Measurements from ENCODE around the gene ZBTB7C. TPM values are rescaled to one million over a fixed set of nuclear protein-coding genes. Genes with fewer than 3 reads are reported as not detected.

The ZBTB7C gene
- total RNA-seq, 1 donor from 2014 or later, result 1.0 TPM

- no peaks in the 10 kb centered on the region for H3K36me3 Mint-ChIP-seq (ENCODE audit: low read depth)
- H3K4me1 Mint-ChIP-seq (ENCODE audit: low read depth), result no peaks in the 10 kb centered on the region
- H3K27me3 Mint-ChIP-seq (ENCODE audit: insufficient read depth), result peaks cover 3% of the 10 kb centered on the region
- no peaks in the 10 kb centered on the region for H3K9me3 Mint-ChIP-seq
- H3K4me3 Mint-ChIP-seq, result no peak overlapping the region
- no peak for DNase-seq (ENCODE audit: low spot score)
- H3K27ac Mint-ChIP-seq, result no peak overlapping the region
- intact Hi-C loops (cut with micrococcal nuclease), result no loop called here
These were observed 324.3 kb downstream of the ZBTB7C start for GRCh38 chr18:48084858-48085257.

GRCh38 chr18:48084041-48084757 is 325.0 kb downstream of the ZBTB7C start:
- H3K27ac Mint-ChIP-seq, result no peak overlapping the region
- H3K27me3 Mint-ChIP-seq (ENCODE audit: insufficient read depth), result peaks cover 3% of the 10 kb centered on the region
- H3K4me3 Mint-ChIP-seq, result no peak overlapping the region

GRCh38 chr18:48080546-48080945 is 328.6 kb downstream of the ZBTB7C start:
- H3K27me3 Mint-ChIP-seq (ENCODE audit: insufficient read depth), result peaks cover 4% of the 10 kb centered on the region
- intact Hi-C loops (cut with micrococcal nuclease), result no loop called here
- H3K27ac Mint-ChIP-seq, result no peak overlapping the region
- H3K36me3 Mint-ChIP-seq (ENCODE audit: low read depth), result no peaks in the 10 kb centered on the region
- no peak for DNase-seq (ENCODE audit: low spot score)
- H3K4me3 Mint-ChIP-seq, result no peak overlapping the region
- H3K9me3 Mint-ChIP-seq, result no peaks in the 10 kb centered on the region
- no peaks in the 10 kb centered on the region for H3K4me1 Mint-ChIP-seq (ENCODE audit: low read depth)

More at GRCh38 chr18:48084041-48084757, 325.0 kb downstream of the ZBTB7C start:
- intact Hi-C loops (cut with micrococcal nuclease), result no loop called here
- Mint-ChIP-seq H3K9me3 (no peaks in the 10 kb centered on the region), H3K4me1 (ENCODE audit: low read depth) (no peaks in the 10 kb centered on the region), H3K36me3 (ENCODE audit: low read depth) (no peaks in the 10 kb centered on the region)
- no peak for DNase-seq (ENCODE audit: low spot score)

- Mint-ChIP-seq H3K9me3 (no peaks in the 10 kb centered on the region), H3K27me3 (ENCODE audit: insufficient read depth) (peaks cover 6% of the 10 kb centered on the region), H3K27ac (no peak overlapping the region), H3K36me3 (ENCODE audit: low read depth) (no peaks in the 10 kb centered on the region), H3K4me3 (no peak overlapping the region), H3K4me1 (ENCODE audit: low read depth) (no peaks in the 10 kb centered on the region)
- intact Hi-C loops (cut with micrococcal nuclease), result no loop called here
- DNase-seq (ENCODE audit: low spot score), result no peak
These were observed 329.3 kb downstream of the ZBTB7C start for GRCh38 chr18:48079885-48080284.

GRCh38 chr18:48078448-48078847 is 330.7 kb downstream of the ZBTB7C start:
- no peaks in the 10 kb centered on the region for H3K9me3 Mint-ChIP-seq
- peaks cover 6% of the 10 kb centered on the region for H3K27me3 Mint-ChIP-seq (ENCODE audit: insufficient read depth)
- no peak overlapping the region for H3K27ac Mint-ChIP-seq
- H3K4me1 Mint-ChIP-seq (ENCODE audit: low read depth), result no peaks in the 10 kb centered on the region
- no peaks in the 10 kb centered on the region for H3K36me3 Mint-ChIP-seq (ENCODE audit: low read depth)
- intact Hi-C loops (cut with micrococcal nuclease), result no loop called here
- no peak overlapping the region for H3K4me3 Mint-ChIP-seq
- no peak for DNase-seq (ENCODE audit: low spot score)

GRCh38 chr18:48077291-48077690 is 331.9 kb downstream of the ZBTB7C start:
- Mint-ChIP-seq H3K4me3 (no peak overlapping the region), H3K9me3 (no peaks in the 10 kb centered on the region), H3K27me3 (ENCODE audit: insufficient read depth) (peaks cover 10% of the 10 kb centered on the region), H3K4me1 (ENCODE audit: low read depth) (no peaks in the 10 kb centered on the region), H3K27ac (no peak overlapping the region), H3K36me3 (ENCODE audit: low read depth) (no peaks in the 10 kb centered on the region)
- DNase-seq (ENCODE audit: low spot score), result no peak
- intact Hi-C loops (cut with micrococcal nuclease), result no loop called here

- no peaks in the 10 kb centered on the region for H3K9me3 Mint-ChIP-seq
- DNase-seq (ENCODE audit: low spot score), result no peak
- H3K27me3 Mint-ChIP-seq (ENCODE audit: insufficient read depth), result peaks cover 17% of the 10 kb centered on the region
- H3K4me1 Mint-ChIP-seq (ENCODE audit: low read depth), result no peaks in the 10 kb centered on the region
- intact Hi-C loops (cut with micrococcal nuclease), result no loop called here
- H3K36me3 Mint-ChIP-seq (ENCODE audit: low read depth), result no peaks in the 10 kb centered on the region
- H3K27ac Mint-ChIP-seq, result no peak overlapping the region
- H3K4me3 Mint-ChIP-seq, result no peak overlapping the region
These were observed 332.7 kb downstream of the ZBTB7C start for GRCh38 chr18:48076461-48076860.

GRCh38 chr18:48075707-48076093 is 333.5 kb downstream of the ZBTB7C start:
- no peak overlapping the region for H3K27ac Mint-ChIP-seq
- no peaks in the 10 kb centered on the region for H3K36me3 Mint-ChIP-seq (ENCODE audit: low read depth)
- H3K4me1 Mint-ChIP-seq (ENCODE audit: low read depth), result no peaks in the 10 kb centered on the region
- no peak overlapping the region for H3K4me3 Mint-ChIP-seq
- peaks cover 20% of the 10 kb centered on the region for H3K27me3 Mint-ChIP-seq (ENCODE audit: insufficient read depth)
- intact Hi-C loops (cut with micrococcal nuclease), result no loop called here
- DNase-seq (ENCODE audit: low spot score), result no peak
- no peaks in the 10 kb centered on the region for H3K9me3 Mint-ChIP-seq

- H3K27ac Mint-ChIP-seq, result no peak overlapping the region
- no peak overlapping the region for H3K4me3 Mint-ChIP-seq
- H3K27me3 Mint-ChIP-seq (ENCODE audit: insufficient read depth), result peaks cover 21% of the 10 kb centered on the region
- no peaks in the 10 kb centered on the region for H3K36me3 Mint-ChIP-seq (ENCODE audit: low read depth)
- H3K9me3 Mint-ChIP-seq, result no peaks in the 10 kb centered on the region
- intact Hi-C loops (cut with micrococcal nuclease), result no loop called here
- no peak for DNase-seq (ENCODE audit: low spot score)
- no peaks in the 10 kb centered on the region for H3K4me1 Mint-ChIP-seq (ENCODE audit: low read depth)
These were observed 334.1 kb downstream of the ZBTB7C start for GRCh38 chr18:48074929-48075706.

GRCh38 chr18:48073211-48073930 is 335.8 kb downstream of the ZBTB7C start:
- DNase-seq (ENCODE audit: low spot score), result no peak
- H3K27ac Mint-ChIP-seq, result no peak overlapping the region
- no peaks in the 10 kb centered on the region for H3K9me3 Mint-ChIP-seq
- intact Hi-C loops (cut with micrococcal nuclease), result no loop called here
- peaks cover 20% of the 10 kb centered on the region for H3K27me3 Mint-ChIP-seq (ENCODE audit: insufficient read depth)
- H3K4me3 Mint-ChIP-seq, result no peak overlapping the region
- H3K36me3 Mint-ChIP-seq (ENCODE audit: low read depth), result no peaks in the 10 kb centered on the region
- no peaks in the 10 kb centered on the region for H3K4me1 Mint-ChIP-seq (ENCODE audit: low read depth)

- H3K9me3 Mint-ChIP-seq, result no peaks in the 10 kb centered on the region
- no peak overlapping the region for H3K27ac Mint-ChIP-seq
- H3K4me1 Mint-ChIP-seq (ENCODE audit: low read depth), result no peaks in the 10 kb centered on the region
- H3K36me3 Mint-ChIP-seq (ENCODE audit: low read depth), result no peaks in the 10 kb centered on the region
- H3K27me3 Mint-ChIP-seq (ENCODE audit: insufficient read depth), result peaks cover 20% of the 10 kb centered on the region
- no peak overlapping the region for H3K4me3 Mint-ChIP-seq
- no peak for DNase-seq (ENCODE audit: low spot score)
- intact Hi-C loops (cut with micrococcal nuclease), result no loop called here
These were observed 336.6 kb downstream of the ZBTB7C start for GRCh38 chr18:48072428-48073204.

GRCh38 chr18:48068916-48069445 is 340.2 kb downstream of the ZBTB7C start:
- Mint-ChIP-seq H3K4me1 (ENCODE audit: low read depth) (no peaks in the 10 kb centered on the region), H3K9me3 (no peaks in the 10 kb centered on the region), H3K27me3 (ENCODE audit: insufficient read depth) (peaks cover 27% of the 10 kb centered on the region), H3K36me3 (ENCODE audit: low read depth) (no peaks in the 10 kb centered on the region), H3K27ac (no peak overlapping the region), H3K4me3 (no peak overlapping the region)
- intact Hi-C loops (cut with micrococcal nuclease), result no loop called here
- DNase-seq (ENCODE audit: low spot score), result no peak
